Activated CD4-positive, alpha-beta T cell treated with anti-CD3 and anti-CD28 coated beads for 1 hour (primary cell): ENCODE measurements around the gene ZNF775.
A peak's percentile ranks its signal among the peaks of the same experiment; 100 is the strongest.

Experiments
- DNase-seq: peaks from one replicate; pipeline ENCODE4 v3.0.0-alpha.2; 2020

Gene ZNF775

DNA sequence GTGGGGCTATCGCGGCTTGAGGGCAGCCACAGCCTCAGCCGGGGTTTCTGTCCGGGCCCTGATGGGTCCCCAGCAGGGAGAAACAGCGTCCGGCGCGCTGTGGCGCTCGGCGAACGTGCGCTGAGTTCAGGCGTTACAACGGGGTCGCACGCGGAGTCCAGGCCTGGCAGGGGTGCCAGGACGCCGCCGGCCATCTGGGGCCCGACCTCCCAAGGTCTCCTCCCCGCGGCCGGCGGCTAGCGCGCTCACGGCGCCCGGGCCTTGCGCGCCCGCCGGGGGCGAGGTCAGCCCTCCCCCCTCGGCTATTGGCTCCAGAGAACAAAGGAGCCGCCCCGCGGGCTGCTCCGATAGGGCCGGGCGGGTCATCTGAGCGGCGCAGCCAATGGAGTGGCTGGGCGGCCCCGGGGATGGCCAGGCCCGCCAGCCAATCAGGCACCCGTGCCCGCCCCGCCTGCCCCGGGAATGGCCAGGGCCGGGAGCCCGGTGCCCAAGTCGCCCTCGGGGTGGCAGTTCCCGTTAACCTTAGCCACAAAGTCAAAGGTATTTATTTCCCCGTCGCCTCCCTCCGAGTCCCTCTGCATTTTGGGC is at the start of gene ZNF775:
Gene ZNF775 (plus strand): TSS at position 478 of the 588 bp plus-strand sequence. CDS start 9,141 bp downstream, outside the sequence.
- DNase-seq, result peak; percentile 85

DNA sequence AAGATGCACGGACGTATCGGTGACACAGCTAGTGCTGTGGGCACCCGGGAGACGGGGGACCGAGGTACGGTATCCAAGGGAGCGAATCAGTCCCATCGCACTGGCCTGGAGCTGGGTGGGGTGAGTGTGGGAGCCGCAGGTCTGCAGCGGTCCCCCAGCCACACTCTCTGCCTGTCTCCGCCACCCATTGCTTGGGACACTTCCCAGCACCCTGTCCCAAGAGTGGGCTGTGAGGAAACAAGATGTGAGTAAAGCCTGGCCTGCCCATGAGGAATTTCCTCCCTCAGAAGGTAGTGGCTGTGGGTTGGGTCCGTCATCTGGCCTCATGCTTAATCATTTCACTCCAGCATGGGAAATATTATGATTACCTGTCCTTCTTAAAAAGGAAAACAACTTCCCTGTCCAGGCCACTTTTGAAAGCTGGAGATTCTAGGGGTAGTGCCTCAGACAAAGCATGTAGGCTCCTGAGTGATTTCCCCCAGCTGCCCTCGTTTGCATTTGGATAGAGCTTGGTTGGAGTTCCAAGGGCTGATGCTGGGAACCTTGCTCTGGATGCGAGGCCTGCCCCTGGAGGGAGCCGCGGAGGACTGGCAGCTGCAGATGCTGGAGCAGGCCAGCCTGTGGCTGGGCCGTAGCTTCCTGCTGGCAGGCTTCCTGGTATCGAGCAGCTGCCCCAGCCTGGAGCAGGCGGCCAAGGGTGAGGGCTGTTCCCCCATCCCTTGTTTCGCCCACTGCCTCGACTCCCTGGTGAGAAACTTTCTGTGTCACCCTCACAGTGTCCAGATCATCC is 49.6 kb upstream of the ZNF775 start:
- DNase-seq, result no peak

DNA sequence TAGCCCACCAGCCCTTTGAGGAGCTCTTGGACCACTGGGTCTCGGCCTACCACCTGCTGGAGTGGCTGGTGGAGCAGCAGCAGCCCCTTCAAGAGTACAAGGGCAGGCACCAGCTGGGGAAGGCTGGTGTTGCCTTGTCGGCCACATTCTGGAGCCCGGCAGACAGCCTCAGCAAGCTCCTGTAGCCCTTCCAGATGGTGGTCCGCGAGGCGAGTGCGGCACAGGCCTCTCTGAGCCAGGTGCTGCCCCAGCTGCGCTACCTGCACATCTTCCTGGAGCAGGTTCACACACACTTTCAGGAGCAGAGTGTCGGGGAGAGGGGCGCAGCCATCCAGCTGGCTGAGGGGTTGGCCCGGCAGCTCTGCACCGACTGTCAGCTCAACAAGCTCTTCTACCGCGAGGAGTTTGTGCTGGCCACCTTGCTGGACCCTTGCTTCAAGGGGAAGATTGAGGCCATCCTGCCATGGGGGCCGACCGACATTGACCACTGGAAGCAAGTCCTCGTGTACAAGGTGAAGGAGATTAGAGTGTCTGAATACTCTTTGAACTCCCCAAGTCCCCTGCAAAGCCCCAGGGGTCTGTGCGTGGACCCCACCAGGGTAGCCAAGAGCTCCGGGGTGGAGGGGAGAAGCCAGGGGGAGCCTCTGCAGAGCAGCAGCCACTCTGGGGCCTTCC is 48.8 kb upstream of the ZNF775 start:
- DNase-seq, result no peak

DNA sequence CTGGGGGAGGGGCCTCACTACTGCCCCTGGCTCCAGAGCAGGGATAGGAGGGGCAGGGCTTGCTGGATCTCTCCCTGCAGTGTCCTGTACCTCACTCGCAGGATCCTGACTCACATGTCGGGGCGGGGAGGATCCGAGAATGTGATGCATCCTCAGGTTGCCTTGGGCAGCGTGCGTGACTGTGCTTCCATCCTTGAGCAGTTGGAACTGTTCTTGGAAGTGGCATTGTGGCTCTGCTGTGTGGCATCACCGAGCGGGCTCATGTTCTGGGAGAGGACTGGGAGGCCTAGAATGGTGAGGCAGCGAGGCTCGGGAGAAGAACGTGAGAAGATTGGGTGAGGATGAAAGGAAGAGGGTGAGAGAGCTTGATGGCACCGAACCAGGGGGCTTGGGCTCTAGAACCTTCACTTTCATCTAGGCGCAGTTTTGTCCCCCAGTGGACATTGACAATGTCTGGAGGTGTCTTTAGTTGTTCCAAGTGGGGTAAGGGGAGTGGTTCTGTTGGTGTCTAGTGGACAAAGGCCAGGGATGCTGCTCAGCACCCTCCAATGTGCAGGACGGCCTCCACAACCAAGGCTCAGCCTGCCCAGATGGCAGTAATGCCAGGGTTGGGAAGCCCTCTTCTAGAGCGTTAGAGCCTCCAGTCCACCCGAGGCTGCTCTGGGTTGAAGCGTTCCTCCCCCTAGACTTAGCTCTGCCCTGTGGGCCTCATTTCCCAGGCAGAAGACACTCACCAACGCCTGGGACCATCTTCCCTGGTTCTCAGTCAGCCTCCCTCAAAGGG is 46.1 kb upstream of the ZNF775 start:
- no peak for DNase-seq

DNA sequence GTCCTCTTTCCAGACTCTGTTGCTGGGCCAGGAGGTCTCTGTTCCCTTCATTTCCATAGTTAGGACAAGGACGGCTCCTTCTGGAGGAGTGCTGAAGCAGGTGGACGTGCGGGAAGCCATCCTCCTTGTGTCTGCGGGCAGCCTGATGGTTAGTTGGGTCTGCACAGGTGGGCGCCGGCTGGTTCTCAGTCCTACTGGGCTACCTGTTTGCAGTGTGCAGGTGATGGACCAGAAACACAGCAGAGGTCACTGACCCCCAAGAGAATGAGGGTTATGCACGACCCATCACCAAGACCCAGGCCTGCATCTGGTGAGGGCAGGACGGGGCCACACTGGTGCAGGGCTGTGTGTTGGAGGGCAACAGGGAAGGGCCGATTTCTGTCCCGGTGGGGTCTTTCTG is 45.5 kb upstream of the ZNF775 start:
- DNase-seq, result no peak

DNA sequence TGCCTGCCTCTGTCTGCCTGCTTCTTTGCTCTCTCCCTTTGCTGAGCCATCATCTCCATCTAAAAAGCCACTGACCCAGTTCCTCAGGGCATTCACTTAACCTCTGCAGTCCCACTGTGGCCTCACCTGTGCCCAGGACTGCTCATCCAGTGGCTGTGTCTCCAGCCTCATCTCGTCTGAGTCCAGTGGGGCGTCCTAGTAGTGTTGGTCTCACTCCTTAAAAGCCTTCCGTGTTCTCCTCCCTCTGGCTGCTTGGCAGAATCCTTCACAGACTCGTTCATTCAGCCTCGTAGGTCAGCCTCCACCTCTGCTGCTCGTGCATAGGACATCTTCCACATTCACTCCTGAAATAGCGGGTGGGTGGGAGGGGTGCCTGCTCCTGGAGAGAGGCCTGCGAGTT is 45.0 kb upstream of the ZNF775 start:
- DNase-seq, result no peak

DNA sequence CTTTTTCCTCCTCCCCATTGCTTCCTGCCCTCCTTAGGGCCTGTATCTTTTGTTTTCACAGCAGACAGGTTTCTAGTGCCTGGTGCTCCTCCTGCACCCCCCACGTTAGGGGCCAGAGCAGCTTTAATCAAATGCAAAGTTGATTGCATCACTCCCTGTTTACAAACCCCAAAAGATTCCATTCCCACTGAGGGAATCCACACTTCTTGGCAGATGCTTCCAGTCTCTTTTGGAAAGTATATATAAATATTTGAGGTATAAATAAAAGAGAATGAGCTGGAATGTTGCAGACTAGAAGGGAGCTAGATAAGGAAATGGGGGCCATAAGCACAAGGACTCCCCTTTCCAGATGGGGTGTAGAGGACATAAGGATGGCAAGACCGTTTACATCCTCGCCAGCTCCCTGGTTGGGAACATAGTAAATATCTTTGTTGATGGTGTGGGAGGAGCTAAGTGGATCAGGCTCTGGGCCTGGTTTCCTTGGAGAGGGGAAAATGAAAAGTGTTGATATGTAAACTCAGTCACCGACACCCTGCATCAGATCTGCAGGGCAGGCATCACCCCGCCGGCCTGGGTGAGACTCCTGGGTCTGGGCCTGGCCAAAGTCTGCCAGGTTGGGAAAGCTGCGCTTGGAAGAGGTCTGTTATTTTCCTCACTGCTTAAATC is 43.9 kb upstream of the ZNF775 start:
- no peak for DNase-seq

DNA sequence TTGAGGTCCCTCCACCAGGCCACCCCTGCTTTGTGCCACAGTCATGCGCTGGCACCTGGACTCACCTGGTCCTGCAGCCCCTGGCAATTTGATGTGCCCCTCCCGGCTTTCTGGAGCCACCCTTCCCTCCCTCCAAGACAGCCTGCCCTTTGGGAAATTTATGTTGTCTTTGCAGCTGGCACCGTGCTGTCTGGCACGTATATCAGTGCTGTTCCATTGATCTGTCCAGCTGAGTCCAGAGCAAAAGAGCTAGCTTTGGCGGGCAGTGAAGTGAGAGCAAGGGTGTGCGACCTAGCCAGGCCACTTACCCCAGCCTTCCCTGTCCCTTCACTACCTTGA is 43.4 kb upstream of the ZNF775 start:
- no peak for DNase-seq

DNA sequence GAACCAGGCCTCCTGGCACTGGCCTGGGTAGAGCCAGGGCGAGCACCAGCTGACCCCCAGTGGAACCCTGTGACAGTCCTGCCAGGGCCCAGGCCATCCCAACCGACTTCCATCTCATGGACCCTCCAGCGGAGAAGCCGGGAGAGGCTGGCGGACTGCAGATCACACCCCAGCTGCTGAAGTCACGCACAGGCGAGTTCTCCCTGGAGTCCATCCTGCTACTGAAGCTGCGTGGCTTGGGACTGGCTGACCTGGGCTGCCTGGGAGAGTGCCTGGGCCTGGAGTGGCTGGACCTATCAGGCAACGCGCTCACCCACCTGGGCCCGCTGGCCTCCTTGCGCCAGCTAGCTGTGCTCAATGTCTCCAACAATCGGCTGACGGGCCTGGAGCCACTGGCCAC is 42.4 kb upstream of the ZNF775 start:
- no peak for DNase-seq

DNA sequence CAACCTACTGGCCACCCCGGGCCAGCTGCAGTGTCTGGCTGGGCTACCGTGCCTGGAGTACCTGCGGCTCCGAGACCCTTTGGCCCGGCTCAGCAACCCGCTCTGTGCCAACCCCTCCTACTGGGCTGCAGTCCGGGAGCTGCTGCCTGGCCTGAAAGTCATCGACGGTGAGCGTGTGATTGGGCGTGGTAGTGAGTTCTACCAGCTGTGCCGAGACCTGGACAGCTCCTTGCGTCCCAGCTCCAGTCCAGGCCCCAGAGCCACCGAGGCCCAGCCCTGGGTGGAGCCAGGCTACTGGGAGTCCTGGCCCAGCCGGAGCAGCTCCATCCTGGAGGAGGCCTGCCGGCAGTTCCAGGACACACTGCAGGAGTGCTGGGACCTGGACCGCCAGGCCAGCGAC is 42.0 kb upstream of the ZNF775 start:
- no peak for DNase-seq

DNA sequence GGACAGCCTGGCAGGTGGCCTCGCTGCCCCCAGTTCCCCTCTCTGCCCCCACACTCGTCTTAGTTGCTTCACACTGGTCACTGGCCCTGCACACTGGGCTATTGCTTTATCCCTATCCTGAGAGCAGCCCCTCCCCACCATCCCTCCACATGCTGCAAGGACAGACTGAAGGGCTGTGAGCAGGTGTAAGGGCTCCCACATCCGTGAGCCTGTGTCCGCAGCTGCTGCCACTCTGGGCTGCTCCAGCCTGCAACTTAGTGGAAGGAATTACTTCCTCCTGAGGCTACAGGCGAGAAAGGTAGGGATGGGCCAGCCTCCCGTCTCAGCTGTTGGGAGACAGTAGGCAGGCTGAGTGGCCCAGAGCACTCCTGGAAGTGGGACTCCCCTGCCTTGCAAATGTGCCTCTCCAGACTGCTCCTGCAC is 41.5 kb upstream of the ZNF775 start:
- no peak for DNase-seq

DNA sequence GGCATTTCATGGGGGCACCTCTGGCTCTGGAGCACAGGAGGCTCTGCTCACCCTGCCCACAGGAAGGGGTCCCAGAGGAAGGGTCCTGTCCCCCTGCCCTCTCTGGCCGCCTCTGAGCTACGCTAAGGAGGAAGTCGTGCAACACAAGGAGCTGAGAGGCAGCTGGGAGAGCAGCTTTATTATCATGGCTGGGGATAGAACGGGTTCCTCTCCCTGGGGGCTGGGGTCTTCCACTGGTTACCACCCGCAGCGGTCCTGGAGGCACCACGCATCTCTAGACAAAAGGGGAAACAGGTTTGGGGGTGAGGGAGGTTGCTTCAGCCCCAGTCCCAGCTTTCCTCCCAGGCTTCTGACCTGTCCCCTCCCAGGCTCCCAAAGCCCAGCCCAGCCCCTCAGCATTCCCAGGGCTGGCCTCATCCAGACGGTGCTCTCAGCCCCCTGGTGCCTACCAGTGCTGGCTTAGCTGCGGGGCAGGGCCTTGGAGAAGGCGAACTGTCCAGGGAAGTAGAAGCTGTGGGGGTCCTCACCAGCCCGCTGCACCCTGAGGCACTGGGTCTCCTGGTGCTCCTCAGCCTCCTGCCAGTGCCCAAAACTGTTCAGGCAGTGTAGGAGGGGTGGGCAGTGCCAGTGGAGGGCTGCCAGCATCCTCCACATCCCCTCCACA is 40.8 kb upstream of the ZNF775 start:
- DNase-seq, result no peak

DNA sequence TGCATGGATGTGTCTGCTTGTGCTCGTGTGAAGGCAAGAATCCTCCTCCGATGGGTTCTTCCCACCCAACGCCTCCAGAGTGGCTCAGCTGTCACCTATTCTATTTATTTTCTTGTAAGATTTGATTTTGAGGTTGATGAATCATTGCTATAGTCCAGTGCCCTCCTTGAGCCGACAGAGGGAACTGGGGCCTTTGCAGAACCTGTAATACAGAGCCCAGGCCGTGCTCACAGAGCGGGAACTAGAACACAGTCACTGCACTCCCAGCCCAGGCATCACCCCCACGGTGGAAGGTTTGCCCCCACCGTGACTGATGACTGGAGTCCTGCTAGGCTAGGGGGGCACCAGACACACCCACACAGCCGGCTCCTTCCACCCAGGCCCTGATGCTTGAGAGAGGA is 39.7 kb upstream of the ZNF775 start:
- no peak for DNase-seq

DNA sequence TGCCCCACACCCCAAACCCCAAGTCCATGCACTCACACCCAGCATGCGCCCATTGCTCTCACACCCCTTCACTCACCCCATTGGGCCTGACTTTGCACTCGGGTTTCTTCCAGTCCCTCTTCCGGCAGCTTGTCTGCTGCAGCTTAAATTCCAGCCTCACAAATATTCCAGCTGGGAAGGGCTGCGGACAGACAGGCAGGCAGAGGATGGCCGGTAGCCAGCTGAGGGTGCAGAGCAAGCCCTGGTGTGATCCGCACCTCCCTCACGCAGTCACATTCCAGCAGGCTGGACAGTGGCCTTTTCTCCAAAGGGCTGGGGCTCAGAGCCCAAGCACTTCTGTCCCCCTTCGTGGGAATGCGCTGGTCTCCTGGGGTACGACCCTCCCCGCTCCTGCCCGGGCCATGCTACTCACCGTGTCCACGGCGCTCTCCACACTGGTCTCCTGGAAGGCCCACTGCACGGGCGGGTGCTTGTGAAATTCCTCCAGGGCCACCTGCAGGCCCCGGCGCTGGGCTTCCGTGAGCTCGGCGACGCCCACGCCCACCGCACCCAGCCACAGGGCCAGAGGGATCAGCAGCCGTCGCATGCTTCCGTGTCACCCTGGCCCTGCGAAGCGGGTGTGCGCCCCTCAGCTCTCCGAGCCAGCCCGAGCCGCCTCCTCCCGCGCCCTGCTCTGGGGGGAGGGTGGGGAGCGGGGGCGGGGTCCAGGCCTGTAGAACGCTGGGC is 38.9 kb upstream of the ZNF775 start:
- no peak for DNase-seq

DNA sequence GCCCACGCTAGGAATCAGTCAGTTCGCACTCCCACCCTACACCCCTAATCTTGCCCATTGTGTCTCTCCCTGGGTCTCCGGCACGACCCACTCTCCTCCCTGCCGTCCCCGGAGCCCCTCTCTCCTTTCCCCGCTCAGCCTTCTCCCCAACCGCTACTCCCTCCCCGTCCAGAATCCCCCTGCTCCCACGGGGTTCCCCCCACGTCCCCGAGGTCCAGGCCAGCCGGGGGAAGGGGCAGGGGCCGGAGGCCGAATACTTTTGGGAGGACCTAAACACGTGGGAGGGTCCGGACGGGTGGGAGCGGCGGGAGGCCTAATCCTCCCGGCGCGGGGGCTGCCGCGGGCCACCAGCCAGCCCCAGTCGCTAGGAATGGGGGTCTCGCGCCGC is 38.3 kb upstream of the ZNF775 start:
- no peak for DNase-seq

DNA sequence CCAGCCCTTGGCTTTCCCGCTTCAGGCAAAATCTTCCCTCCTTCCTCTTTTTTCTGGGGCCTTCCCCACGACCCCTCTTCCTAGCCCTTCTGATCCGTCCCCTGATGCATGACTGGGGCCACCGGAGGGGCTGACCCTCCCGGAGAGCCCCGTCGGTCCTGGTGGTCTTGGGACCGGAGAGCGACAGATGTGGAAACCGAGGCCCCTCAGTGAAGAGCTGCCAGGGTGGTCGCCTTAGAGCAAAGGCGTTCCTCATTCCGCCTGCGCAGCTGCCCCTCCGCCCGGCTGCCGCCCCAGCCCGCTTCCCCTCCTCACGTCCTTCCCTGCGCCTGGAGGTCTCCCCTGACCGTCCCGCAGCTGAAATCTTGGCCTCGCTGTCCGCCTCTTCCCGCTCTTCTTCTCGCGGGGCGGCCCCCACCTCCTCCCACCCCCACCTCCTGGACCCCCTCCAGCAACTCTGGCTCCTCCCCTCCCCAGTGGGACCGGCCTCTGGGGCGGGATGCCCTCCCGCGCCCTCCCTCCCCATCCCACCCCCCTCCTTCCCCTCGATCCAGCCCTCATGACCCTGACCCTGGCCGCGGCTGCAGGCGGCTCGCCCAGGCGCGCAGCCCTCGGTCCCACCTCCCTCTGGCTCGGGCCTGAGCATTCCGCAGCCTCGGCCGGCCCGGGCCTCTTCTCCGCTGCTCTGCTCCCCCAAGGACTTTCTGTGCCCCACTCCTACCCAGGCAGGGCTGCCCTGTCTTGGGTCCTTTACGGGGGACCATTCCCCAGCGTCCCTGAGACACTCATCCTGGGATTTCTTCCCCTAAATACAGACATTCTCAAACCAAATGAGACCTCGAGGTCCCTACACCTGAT is 37.6 kb upstream of the ZNF775 start, which contains the start of gene RARRES2:
Gene RARRES2 (minus strand): TSS at position 367 of the 858 bp plus-strand sequence. CDS start 1,020 bp downstream, outside the sequence.
- DNase-seq, result no peak

DNA sequence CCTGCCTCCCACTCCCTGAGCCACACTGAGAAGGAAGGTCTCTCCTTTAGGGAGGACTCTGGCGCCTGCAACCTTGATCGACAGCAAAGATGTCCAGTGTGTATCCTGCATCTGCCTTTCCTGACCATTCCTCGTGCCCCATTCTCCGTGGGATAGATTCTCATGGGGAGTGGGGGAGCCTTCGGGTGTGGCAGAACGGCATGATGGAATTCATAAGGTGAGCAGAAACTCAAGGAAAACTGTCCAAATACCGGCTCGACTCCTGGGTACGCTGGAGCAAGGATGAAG is 37.1 kb upstream of the ZNF775 start:
- DNase-seq, result no peak

DNA sequence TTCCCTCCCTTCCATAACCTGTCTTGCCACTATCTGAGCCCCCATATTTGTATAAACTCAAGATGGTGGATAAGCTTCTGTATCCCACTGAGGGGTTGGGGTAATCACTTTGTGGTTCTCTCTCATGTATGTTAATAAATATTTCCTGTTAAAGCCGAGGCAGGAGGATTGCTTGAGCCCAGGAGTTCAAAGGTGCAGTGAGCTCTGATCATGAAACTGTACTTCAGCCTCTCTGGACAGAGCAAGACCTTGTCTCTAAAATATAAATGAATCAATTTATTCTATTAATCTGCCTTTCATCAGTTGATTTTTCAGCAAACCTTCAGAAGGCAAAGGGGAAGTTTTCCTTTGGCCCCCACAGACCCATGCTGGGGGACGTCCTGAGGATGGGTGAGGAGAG is 35.9 kb upstream of the ZNF775 start:
- DNase-seq, result no peak

DNA sequence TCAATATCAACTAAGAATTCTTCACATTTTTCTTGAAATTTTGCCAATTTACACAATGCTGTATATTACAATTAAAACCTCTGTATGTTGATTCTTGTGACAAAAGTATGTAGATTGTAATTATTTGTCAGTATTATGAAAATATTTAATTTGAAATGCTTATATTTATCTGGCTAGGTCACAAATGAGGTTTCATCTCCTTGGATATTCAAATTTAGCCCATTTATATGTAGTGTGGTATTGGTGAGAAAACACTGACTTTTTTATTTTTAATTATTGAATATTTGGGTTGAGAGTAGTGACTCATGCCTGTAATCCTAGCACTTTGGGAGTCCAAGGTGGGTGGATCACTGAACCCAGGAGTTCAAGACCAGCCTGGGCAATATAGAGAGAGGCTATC is 34.8 kb upstream of the ZNF775 start:
- no peak for DNase-seq

DNA sequence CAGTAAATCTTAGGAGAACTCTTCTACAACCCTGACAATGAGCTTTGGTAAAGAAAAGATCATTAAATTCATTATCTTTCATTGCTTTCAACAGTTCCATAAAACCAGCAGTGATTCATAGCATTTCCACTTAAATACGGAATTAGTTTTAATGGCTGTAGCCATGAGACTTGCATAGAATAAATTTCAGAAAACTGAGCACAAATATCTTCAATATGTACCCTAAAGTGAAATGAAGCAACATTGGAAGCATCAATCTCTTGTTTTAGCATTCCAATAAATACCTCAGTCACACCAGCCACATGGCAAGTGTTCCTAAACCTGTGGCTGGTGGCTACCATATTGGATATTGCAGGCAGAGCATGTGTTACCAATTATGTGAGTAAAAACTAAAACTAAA is 34.1 kb upstream of the ZNF775 start:
- DNase-seq, result no peak

DNA sequence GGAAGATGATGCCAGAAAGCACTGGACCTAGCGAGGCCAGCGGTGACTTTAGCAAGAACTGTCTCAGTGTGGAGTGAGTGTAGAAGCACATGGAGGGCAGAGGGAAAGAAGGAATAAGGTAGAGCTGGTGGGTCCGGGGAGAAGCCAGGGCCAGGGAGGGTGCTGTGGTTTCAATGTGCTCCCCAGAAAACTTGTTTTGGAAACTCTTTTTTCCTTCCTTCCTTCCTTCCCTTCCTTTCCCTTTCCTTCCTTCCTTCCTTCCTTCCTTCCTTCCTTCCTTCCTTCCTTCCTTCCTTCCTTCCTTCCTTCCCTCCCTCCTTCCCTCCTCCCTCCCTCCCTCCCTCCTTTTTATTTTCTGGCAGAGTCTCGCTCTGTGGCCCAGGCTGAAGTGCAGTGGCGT is 32.2 kb upstream of the ZNF775 start:
- no peak for DNase-seq
